Astrocyte of the spinal cord (primary cell): ENCODE measurements around the gene TMEM51.

Experiments
- DNase-seq: peaks from one replicate; pipeline ENCODE4 v3.0.0; 2011; ENCODE audit warnings: low read depth, low spot score
- H3K4me3 ChIP-seq: 2 replicates; pipeline ENCODE4 v1.5.1; 2011; ENCODE audit warnings: low read depth, mild to moderate bottlenecking, low read length, moderate library complexity
- CTCF ChIP-seq: IDR thresholded peaks from 2 replicates; pipeline ENCODE4 v1.5.1; 2012; ENCODE audit warnings: low read depth, mild to moderate bottlenecking, low read length, inconsistent platforms
- in situ Hi-C: cut with HindIII; loops from 2 replicates; pipeline ENCODE4 v1.10.0; 2017; ENCODE audit warnings: low sequenced_read_pairs

TMEM51 gene

DNA sequence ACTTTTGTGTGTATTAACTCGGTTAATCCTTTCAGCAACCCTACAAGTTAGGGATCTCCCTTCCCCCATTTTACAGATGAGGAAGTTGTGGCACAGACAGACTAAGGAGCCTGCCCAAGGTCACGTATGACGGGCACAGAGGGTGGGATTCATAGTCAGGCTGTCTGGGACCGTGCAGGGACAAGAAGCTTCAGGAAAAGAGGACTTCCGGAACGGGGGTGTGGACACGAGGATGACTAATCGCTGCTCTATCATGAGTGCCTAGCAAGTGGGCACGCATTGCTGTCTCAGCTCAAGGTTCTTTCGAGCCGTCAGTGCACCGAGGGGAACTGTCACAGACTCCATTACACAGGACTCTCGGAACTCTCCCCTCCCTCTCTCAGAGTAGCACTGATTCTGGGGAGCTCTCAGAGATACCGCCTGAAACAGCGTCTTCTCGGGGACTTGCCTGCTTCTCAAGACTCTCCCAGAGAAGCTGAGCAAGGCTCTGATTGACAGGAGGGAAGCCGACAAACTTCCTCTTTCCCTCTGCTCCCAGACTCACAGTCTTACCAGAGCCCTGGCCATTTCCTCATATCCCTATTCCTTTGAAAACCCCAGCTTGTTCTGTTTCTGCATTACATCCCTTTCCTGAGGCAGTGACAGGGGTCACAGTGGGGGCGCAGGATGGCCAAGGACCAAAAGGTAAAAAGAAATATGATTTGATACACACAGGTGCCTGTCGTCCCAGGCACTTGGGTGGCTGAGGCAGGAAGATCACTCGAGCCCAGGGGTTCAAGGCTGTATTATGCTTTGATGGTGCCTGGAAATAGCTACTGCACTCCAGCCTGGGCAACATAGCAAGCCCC, 107.8 kb downstream of the TMEM51 start:
- in situ Hi-C loops, result no loop called here
- TF ChIP-seq CTCF, result no peak
- DNase-seq, result no peak
- no peak overlapping the region for H3K4me3 ChIP-seq

DNA sequence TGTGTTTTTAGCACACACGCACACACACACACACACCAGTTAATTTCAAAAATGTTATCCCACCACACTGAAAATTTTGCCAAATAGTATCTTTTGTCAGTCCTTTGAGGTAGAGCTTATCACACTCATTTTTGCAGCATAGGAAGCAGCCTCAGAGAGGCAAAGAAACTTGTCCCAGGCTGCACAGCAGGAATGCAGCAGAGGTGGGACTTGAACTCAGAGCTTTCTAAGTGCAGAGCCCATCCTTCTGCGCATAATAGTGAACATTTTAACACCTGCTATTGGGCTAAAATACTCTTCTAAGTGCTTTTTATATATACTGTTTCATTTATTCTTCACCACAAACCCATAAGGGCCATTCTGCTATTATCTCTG, 108.4 kb downstream of the TMEM51 start:
- in situ Hi-C loops, result no loop called here
- no peak overlapping the region for H3K4me3 ChIP-seq
- no peak for TF ChIP-seq CTCF
- no peak for DNase-seq

- in situ Hi-C loops, result no loop called here
- no peak for TF ChIP-seq CTCF
- no peak for DNase-seq
- no peak overlapping the region for H3K4me3 ChIP-seq
These were observed 109.2 kb downstream of the TMEM51 start for GRCh38 chr1:15262706-15263105.

GRCh38 chr1:15264769-15265168, 111.2 kb downstream of the TMEM51 start:
- no peak for TF ChIP-seq CTCF
- no peak for DNase-seq
- in situ Hi-C loops, result no loop called here
- H3K4me3 ChIP-seq, result no peak overlapping the region
